Ovary (tissue), 3 donors: Measurements from ENCODE around the gene PATJ.

ENCODE experiments used
- EP300 ChIP-seq: sonication (generic); formaldehyde crosslinking; IDR thresholded peaks from one replicate; pipeline ENCODE4 v1.6.1; 2017; ENCODE audit warnings: antibody characterized with exemption
- TF ChIP-seq, protein P1 (sequence below), 3 donors: fragments of 450-650 bp in 2 of 3; fragments of 200-600 bp in 1 of 3; IDR thresholded peaks; one replicate each; pipeline versions ENCODE4 v1.5.1 to v1.8.0; 2016 to 2022; ENCODE audit warnings: antibody characterized with exemption in 3 of 3, mild to moderate bottlenecking in 1 of 3
- donor health status: DM: no; HTN: no; CAD: no.

DNA sequence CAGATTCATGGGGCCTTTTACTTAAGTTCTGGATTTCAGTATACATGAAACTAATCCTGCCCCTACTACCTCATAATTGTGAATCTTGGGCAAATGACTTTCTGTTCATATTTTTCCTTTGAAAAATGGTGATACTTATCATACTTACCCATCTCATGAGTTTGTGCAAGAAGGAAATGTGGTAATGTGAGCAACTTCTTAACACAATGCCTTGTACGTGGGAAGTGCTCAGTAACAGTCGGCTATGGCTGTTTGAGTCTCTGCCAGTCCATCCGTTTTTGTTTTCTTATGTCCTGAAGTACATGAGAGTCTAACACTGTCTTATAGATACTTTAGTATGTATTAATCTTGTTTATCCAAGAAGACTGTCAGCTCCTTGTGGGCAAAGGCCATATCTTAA lies 86.5 kb downstream of the PATJ start:
- TF ChIP-seq, protein P1, sequence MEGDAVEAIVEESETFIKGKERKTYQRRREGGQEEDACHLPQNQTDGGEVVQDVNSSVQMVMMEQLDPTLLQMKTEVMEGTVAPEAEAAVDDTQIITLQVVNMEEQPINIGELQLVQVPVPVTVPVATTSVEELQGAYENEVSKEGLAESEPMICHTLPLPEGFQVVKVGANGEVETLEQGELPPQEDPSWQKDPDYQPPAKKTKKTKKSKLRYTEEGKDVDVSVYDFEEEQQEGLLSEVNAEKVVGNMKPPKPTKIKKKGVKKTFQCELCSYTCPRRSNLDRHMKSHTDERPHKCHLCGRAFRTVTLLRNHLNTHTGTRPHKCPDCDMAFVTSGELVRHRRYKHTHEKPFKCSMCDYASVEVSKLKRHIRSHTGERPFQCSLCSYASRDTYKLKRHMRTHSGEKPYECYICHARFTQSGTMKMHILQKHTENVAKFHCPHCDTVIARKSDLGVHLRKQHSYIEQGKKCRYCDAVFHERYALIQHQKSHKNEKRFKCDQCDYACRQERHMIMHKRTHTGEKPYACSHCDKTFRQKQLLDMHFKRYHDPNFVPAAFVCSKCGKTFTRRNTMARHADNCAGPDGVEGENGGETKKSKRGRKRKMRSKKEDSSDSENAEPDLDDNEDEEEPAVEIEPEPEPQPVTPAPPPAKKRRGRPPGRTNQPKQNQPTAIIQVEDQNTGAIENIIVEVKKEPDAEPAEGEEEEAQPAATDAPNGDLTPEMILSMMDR (IDR thresholded peaks at IDR 0.05): no peak
- no peak for TF ChIP-seq EP300
